HG02970 (cell line): ENCODE results near the gene NOL12.

ENCODE experiments used
- ATAC-seq: cut with Tn5 transposase; IDR thresholded peaks from one replicate; pipeline ENCODE4 v1.9.1; 2021; ENCODE audit warnings: mild to moderate bottlenecking, moderate library complexity, moderate number of reproducible peaks; ENCODE audit not compliant: unreplicated experiment, low FRiP score

NOL12 gene

GRCh38 chr22:37741312-37741795 lies 55.2 kb downstream of the NOL12 start:
- ATAC-seq, result no peak

DNA sequence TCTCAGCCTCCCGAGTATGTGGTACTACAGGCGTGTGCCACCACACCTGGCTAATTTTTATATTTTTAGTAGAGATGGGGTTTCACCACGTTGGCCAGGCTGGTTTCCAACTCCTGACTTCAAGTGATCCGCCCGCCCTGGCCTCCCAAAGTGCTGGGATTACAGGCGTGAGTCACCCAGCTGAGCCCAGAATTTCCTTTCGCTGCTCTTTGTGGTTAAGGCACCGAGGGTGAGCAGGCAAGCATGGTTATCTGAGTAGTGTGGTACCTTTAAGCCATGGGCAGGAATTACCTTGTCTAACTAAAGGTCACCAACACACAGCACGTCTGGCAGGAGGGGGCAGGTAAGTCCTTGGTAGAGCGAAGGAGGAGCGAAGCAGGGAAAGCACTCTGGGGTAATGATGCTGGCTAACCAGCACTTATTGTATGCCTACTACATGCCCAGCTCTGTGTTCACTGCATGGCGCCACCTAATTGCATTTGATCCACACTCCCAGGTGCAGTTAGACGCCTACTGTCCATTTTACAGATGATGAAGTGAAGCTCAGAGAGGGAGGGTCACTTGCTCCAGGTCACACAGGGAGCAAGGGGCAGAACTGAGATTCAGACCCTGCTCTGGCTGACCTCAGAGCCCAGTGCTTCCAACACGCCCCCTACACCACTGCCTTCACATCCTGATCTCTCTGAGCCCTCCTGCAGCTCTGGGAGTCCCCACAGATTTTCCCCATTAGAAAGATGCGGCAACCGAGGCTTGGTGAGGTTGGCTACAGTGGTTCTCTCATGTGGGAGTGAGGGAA lies 56.4 kb downstream of the NOL12 start:
- no peak for ATAC-seq
